Urothelium cell line (cell line): ENCODE measurements around the gene GLIPR1L2.
A peak's percentile ranks its signal among the peaks of the same experiment; 100 is the strongest.

Source experiments
- DNase-seq: peaks from one replicate; pipeline ENCODE4 v3.0.0; 2011; ENCODE audit warnings: low spot score, mixed read lengths
- FAIRE-seq: peaks from 2 replicates; lab custom pipeline; 2011; peaks lifted over from hg19 to GRCh38; lab: Jason Lieb, UNC

The GLIPR1L2 gene

DNA sequence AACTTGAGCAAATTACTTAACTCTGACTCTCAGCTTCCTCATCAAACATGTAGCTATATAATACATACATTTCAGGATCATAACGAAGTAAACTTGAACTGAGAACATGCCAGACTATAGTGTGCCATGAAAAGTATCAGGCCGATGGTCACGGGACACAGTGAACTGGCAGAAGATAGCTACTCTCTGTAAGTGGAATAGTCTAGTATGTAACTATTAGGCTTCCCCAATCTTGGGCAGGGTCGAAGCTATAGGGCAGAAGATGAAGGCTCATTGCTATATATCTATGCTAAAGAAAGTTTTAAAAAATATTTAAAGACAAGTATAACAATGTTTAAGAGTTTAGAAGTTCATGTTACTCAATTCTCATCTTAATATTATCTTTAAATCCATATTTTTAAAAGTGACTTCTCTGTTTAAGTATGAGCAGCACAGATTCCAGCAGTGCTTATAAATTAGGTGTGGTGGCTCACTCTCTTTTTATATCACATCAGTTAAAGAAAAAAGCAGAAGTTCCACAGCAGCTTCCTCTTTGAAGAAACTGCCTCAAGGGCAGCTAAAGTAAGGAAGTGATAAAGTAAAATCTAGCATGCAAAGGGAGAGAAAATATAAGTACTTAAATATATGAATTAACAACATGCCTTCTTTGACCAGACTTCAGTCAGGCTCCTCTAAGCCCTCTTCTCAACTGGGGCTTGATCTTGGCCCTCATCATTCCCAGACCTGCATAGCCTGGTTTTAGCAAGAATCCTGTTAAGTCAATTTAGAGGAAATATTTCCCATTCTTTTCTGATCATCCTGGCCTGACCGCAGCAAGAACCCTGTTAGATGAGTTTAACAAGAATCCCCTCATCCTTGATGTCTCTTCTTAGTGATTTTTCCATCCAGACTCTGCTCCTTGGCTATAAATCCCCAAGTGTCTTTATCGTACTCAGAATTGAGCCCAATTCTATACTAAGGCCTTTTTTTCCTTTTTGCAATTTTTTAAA, 81.3 kb downstream of the GLIPR1L2 start:
- DNase-seq: no peak
- FAIRE-seq: no peak

- DNase-seq: no peak
These were observed 83.2 kb downstream of the GLIPR1L2 start for GRCh38 chr12:75474116-75474515.

DNA sequence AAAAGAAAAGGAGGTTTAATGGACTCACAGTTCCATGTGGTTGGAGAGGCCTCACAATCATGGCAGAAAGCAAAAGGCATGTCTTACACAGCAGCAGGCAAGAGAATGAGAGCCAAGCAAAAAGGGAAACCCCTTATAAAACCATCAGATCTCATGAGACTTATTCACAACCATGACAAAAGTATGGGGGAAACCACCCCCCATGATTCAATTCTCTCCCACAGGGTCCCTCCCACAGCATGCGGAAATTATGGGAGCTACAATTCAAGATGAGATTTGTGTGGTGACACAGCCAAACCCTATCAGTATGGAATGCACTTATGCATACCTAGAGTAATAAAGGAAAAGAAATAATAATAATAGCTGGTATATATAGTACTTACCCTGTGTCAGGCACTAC, 85.2 kb downstream of the GLIPR1L2 start:
- DNase-seq (no peak), FAIRE-seq (no peak)

More at GRCh38 chr12:75474116-75474515, 83.2 kb downstream of the GLIPR1L2 start:
- no peak for FAIRE-seq

- DNase-seq (no peak), FAIRE-seq (no peak)
These were observed 86.2 kb downstream of the GLIPR1L2 start for GRCh38 chr12:75477137-75477536.

- DNase-seq (no peak), FAIRE-seq (no peak)
These were observed 87.4 kb downstream of the GLIPR1L2 start for GRCh38 chr12:75478116-75478794.

DNA sequence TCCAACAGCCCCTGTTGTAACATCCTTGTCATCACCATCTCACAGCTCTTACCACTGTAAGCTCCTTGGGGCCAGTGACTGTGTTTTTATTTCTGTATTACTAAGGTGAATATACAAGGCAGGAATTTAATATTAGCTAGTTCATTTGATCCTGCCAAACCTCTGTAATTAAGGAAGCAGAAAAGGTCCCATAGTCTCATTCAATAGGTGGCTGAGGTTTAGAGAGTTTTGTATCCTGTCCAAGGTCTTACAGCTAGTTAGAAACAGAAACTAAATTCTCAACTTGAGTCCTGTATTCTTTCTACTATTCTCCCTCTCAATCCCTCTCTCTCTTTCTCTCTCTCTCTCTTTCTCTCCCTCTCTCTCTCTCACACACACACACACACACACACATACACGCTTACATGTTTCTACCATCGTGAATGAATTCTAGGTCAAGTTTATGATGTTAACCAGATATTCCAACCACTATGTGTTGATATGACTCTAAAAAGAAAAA, 89.1 kb downstream of the GLIPR1L2 start:
- DNase-seq: no peak
- no peak for FAIRE-seq

DNA sequence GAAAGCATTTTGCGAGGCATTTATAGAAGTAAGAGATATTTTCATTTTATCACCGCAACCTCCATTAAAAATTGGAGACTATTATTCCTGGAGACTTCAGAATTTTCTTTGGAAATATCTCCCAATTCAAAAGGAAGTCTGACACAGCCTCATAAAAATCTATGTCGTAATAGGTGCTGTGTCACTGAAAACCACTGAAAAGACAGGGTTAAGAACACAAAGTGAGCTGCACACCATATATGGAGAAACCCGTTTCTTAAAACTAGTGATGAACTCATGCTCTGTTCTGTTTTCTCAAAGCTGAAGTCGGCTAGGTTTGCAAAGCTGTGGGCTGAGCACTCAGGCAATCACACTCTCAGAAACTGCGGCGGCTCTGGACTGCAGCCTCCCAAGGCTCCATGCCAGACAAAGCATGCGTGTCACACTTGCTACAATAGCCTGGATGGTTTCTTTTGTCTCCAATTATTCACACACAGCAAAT, 89.6 kb downstream of the GLIPR1L2 start, which contains the start of gene GLIPR1:
GLIPR1 (plus strand) TSS at position 287 of the 481 bp plus-strand sequence; CDS start at position 413, 126 bp downstream.
- FAIRE-seq (no peak), DNase-seq (peak; percentile 48)

DNA sequence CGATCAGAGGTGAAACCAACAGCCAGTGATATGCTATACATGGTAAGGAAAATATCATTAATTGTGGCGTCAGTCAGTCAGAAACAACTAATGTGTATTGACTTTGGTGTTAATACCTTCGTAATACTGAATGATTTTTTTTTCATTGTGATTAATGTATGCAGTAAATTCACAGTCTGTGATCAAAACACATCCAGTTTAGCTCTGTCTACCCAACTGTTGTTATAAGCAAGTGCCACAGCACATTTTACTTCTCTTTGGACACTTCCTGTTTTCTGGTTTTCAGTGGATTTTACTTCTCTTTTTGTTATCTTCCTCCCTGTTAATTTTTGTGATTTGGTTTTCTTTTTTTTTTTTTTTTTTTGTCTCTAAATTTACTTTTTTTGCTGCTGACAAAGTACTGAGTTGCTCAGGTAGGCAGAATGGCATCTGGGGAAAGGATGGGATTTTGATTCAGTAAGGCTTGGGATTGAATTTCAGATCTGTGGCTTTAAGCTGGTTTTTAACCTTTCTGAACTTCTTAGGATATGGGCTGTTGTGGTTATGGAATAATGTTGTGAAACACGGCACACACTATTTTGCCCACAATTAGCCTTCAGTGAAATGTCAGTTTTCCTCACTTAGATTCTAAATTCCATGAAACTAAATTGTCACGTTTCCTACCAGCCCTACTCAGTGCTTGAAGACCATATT, 90.3 kb downstream of the GLIPR1L2 start:
- DNase-seq: no peak
- FAIRE-seq: no peak

- no peak for DNase-seq
- no peak for FAIRE-seq
These were observed 90.9 kb downstream of the GLIPR1L2 start for GRCh38 chr12:75481774-75482173.
